Ishikawa (cell line): ENCODE data around the gene SNX24.

ENCODE experiments used
- CEBPB ChIP-seq: IDR thresholded peaks from 2 replicates; pipeline ENCODE4 v1.6.1; 2012
- EP300 ChIP-seq: IDR thresholded peaks from 2 replicates; pipeline ENCODE4 v1.6.1; 2012; ENCODE audit warnings: borderline replicate concordance
- FOXM1 ChIP-seq: IDR thresholded peaks from 2 replicates; pipeline ENCODE4 v1.6.1; 2012; ENCODE audit warnings: low read depth, borderline replicate concordance
- RAD21 ChIP-seq: IDR thresholded peaks from 2 replicates; pipeline ENCODE4 v1.6.1; 2012; ENCODE audit warnings: low read depth
- TAF1 ChIP-seq: IDR thresholded peaks from 2 replicates; pipeline ENCODE4 v1.6.1; 2012; ENCODE audit warnings: low read depth, mild to moderate bottlenecking
- TEAD4 ChIP-seq: IDR thresholded peaks from 2 replicates; pipeline ENCODE4 v1.6.1; 2012
- YY1 ChIP-seq: IDR thresholded peaks from 2 replicates; pipeline ENCODE4 v1.6.1; 2012; ENCODE audit warnings: low read depth
- TF ChIP-seq, protein P1 (sequence below): IDR thresholded peaks from 2 replicates; pipeline ENCODE4 v1.6.1; 2012; ENCODE audit warnings: low read depth, mild to moderate bottlenecking

DNA sequence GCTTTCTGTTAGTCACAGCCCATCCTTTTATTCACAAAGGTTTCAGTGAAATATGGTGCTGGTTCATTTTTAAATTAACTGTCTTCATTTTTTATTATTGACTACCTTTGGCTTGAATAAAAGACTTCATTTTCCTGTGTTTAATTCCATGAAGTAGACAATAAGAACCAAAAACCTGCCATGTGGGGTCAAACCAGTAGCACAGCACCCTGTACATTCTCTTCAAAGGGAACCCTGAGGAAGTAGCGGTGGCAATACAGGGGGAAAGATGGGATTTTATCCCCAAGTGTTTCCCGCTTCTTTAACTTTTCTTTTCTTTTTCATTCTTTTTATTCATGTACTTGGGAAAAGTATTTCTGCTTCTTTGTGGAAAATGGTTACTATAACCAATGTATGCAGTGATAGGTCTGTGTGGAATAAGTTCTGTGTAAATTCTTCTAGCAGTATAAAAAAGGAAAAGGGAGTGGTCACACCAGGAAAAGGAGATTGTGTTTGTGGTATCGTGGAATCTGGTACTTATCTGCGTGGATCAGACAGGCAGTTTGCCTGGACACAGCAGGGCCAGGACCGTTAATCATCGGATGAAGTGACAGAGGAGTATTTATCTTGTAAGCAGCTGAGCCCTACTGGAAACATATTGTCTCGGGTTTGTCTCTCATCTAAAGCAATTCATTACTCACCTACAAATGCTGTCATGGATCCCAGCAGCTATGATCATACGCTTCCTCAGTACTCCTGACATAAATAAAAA lies 96.9 kb downstream of the SNX24 start:
- TF ChIP-seq, protein P1, sequence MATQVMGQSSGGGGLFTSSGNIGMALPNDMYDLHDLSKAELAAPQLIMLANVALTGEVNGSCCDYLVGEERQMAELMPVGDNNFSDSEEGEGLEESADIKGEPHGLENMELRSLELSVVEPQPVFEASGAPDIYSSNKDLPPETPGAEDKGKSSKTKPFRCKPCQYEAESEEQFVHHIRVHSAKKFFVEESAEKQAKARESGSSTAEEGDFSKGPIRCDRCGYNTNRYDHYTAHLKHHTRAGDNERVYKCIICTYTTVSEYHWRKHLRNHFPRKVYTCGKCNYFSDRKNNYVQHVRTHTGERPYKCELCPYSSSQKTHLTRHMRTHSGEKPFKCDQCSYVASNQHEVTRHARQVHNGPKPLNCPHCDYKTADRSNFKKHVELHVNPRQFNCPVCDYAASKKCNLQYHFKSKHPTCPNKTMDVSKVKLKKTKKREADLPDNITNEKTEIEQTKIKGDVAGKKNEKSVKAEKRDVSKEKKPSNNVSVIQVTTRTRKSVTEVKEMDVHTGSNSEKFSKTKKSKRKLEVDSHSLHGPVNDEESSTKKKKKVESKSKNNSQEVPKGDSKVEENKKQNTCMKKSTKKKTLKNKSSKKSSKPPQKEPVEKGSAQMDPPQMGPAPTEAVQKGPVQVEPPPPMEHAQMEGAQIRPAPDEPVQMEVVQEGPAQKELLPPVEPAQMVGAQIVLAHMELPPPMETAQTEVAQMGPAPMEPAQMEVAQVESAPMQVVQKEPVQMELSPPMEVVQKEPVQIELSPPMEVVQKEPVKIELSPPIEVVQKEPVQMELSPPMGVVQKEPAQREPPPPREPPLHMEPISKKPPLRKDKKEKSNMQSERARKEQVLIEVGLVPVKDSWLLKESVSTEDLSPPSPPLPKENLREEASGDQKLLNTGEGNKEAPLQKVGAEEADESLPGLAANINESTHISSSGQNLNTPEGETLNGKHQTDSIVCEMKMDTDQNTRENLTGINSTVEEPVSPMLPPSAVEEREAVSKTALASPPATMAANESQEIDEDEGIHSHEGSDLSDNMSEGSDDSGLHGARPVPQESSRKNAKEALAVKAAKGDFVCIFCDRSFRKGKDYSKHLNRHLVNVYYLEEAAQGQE: no peak
- TF ChIP-seq FOXM1: no peak
- no peak for TF ChIP-seq YY1
- TF ChIP-seq EP300: no peak
- no peak for TF ChIP-seq CEBPB
- no peak for TF ChIP-seq RAD21
- no peak for TF ChIP-seq TEAD4
- no peak for TF ChIP-seq TAF1
